NCI-H187 treated with DMSO at 0.1 percent for 48 hours (cell line): ENCODE results near the gene HERC2.

ENCODE experiments used
- DNase-seq: peaks from one replicate; lab custom pipeline; 2025; lab: John Stamatoyannopoulos, UW

HERC2 gene

GRCh38 chr15:28112962-28113361, 209.0 kb downstream of the HERC2 start:
- DNase-seq = no peak

GRCh38 chr15:28112101-28112760, 209.7 kb downstream of the HERC2 start:
- DNase-seq = no peak

GRCh38 chr15:28111543-28111942, 210.4 kb downstream of the HERC2 start:
- DNase-seq = no peak

- DNase-seq = no peak
Observed at GRCh38 chr15:28110481-28110881, 211.5 kb downstream of the HERC2 start.

- no peak for DNase-seq
Observed at GRCh38 chr15:28109626-28110455, 212.1 kb downstream of the HERC2 start.

GRCh38 chr15:28107904-28108275, 214.1 kb downstream of the HERC2 start:
- no peak for DNase-seq

GRCh38 chr15:28107111-28107903, 214.7 kb downstream of the HERC2 start:
- DNase-seq = no peak

GRCh38 chr15:28106294-28107110, 215.5 kb downstream of the HERC2 start:
- DNase-seq = no peak

GRCh38 chr15:28105793-28106192, 216.2 kb downstream of the HERC2 start:
- no peak for DNase-seq

- DNase-seq = no peak
Observed at GRCh38 chr15:28105224-28105791, 216.7 kb downstream of the HERC2 start.

GRCh38 chr15:28104326-28104725, 217.7 kb downstream of the HERC2 start:
- DNase-seq = no peak

- DNase-seq = no peak
Observed at GRCh38 chr15:28103831-28104230, 218.1 kb downstream of the HERC2 start.

GRCh38 chr15:28101983-28102441, 220.0 kb downstream of the HERC2 start:
- DNase-seq = no peak

- no peak for DNase-seq
Observed at GRCh38 chr15:28101201-28101600, 220.8 kb downstream of the HERC2 start.

GRCh38 chr15:28100516-28101195, 221.3 kb downstream of the HERC2 start:
- no peak for DNase-seq

GRCh38 chr15:28099555-28100140, 222.3 kb downstream of the HERC2 start:
- no peak for DNase-seq

- no peak for DNase-seq
Observed at GRCh38 chr15:28098766-28099554, 223.0 kb downstream of the HERC2 start, which contains the start of gene OCA2. Gene OCA2 (minus strand): TSS chr15:28099315. CDS start chr15:28081874, 17,441 bp downstream.

GRCh38 chr15:28098360-28098765, 223.6 kb downstream of the HERC2 start:
- no peak for DNase-seq

GRCh38 chr15:28097656-28098359, 224.2 kb downstream of the HERC2 start:
- DNase-seq = no peak
